H1 (cell line): ENCODE data around the gene JAKMIP1. TPM values are rescaled to one million over a fixed set of nuclear protein-coding genes. Genes with fewer than 3 reads are reported as not detected.

Experiments used
- CTCF ChIA-PET: fragments of 300-600 bp; sonication (Branson Sonifier 250); formaldehyde crosslinking; loops from one replicate; lab custom pipeline; 2021; ENCODE audit not compliant: partially characterized antibody; lab: Charles Lee
- POLR2A ChIA-PET: fragments of 300-600 bp; sonication (Branson Sonifier 250); formaldehyde crosslinking; loops from one replicate; lab custom pipeline; 2021; ENCODE audit warnings: inconsistent platforms; ENCODE audit not compliant: partially characterized antibody; lab: Charles Lee
- DNase-seq, 2 experiments: peaks; one replicate each; pipeline versions ENCODE4 v3.0.0 to v3.0.0-alpha.2; 2010 to 2022; ENCODE audit warnings: low spot score in 2 of 2, low read depth in 1 of 2, mixed read lengths in 1 of 2
- FAIRE-seq: peaks from 2 replicates; lab custom pipeline; 2011; peaks lifted over from hg19 to GRCh38; lab: Jason Lieb, UNC
- H2AFZ ChIP-seq: 2 replicates; pipeline ENCODE4 v1.8.1; 2012; ENCODE audit warnings: low read length, inconsistent platforms
- H2AK5ac ChIP-seq: 2 replicates; pipeline ENCODE4 v1.6.1; 2013; ENCODE audit warnings: low read depth, low read length
- H2BK120ac ChIP-seq: replicated peaks from 2 replicates; pipeline ENCODE3; 2013; ENCODE audit warnings: low read depth, low read length, inconsistent platforms
- H2BK12ac ChIP-seq: 2 replicates; pipeline ENCODE4 v1.6.1; 2013; ENCODE audit warnings: low read depth, low read length
- H2BK15ac ChIP-seq: 2 replicates; pipeline ENCODE4 v1.6.1; 2013; ENCODE audit warnings: low read length
- H2BK20ac ChIP-seq: 2 replicates; pipeline ENCODE4 v1.6.1; 2013; ENCODE audit warnings: low read length
- H2BK5ac ChIP-seq: 2 replicates; pipeline ENCODE4 v1.6.1; 2013; ENCODE audit warnings: low read depth, low read length
- H3K14ac ChIP-seq: 2 replicates; pipeline ENCODE4 v1.6.1; 2013; ENCODE audit warnings: inconsistent platforms; ENCODE audit not compliant: insufficient read length
- H3K18ac ChIP-seq: 2 replicates; pipeline ENCODE4 v1.6.1; 2013; ENCODE audit warnings: low read length; ENCODE audit errors: extremely low read depth
- H3K23ac ChIP-seq: 2 replicates; pipeline ENCODE4 v1.6.1; 2013; ENCODE audit warnings: inconsistent platforms; ENCODE audit not compliant: insufficient read length
- H3K23me2 ChIP-seq: 2 replicates; pipeline ENCODE4 v1.6.1; 2013; ENCODE audit warnings: low read depth, low read length
- H3K27ac ChIP-seq: 2 replicates; pipeline ENCODE4 v1.6.1; 2011; ENCODE audit warnings: low read depth, low read length, inconsistent platforms
- H3K27me3 ChIP-seq, 4 experiments: replicated peaks in 1 of 4; 1 replicate in 1 of 4; 2 replicates in 3 of 4; pipeline versions ENCODE4 v1.6.1 to v1.8.1; 2011 to 2013; ENCODE audit warnings: low read length in 3 of 4, mild to moderate bottlenecking in 3 of 4, inconsistent platforms in 2 of 4, mixed read lengths in 2 of 4, moderate library complexity in 1 of 4; ENCODE audit not compliant: control insufficient read depth in 3 of 4, insufficient read depth in 3 of 4; ENCODE audit errors: extremely low read depth in 1 of 4
- H3K36me3 ChIP-seq, 4 experiments: 2 replicates each; pipeline versions ENCODE4 v1.6.1 to v1.8.1; 2011 to 2013; ENCODE audit warnings: mild to moderate bottlenecking in 4 of 4, low read length in 3 of 4, moderate library complexity in 2 of 4, control low read depth in 1 of 4, inconsistent platforms in 1 of 4; ENCODE audit not compliant: insufficient read depth in 4 of 4, control insufficient read depth in 2 of 4
- H3K4ac ChIP-seq: replicated peaks from 2 replicates; pipeline ENCODE3; 2013; ENCODE audit warnings: low read length, low read depth, mixed read lengths, inconsistent platforms; ENCODE audit not compliant: insufficient read length
- H3K4me1 ChIP-seq, 4 experiments: replicated peaks in 1 of 4; 1 replicate in 1 of 4; 2 replicates in 3 of 4; pipeline versions ENCODE4 v1.6.1 to v1.8.1; 2011 to 2013; ENCODE audit warnings: low read length in 3 of 4, inconsistent platforms in 2 of 4, mixed read lengths in 1 of 4; ENCODE audit not compliant: insufficient read depth in 4 of 4, control insufficient read depth in 3 of 4
- H3K4me2 ChIP-seq, 2 experiments: 2 replicates each; pipeline versions ENCODE4 v1.6.1 to v1.8.1; 2011 to 2013; ENCODE audit warnings: low read depth in 2 of 2, low read length in 2 of 2, control low read depth in 1 of 2, inconsistent platforms in 1 of 2, mild to moderate bottlenecking in 1 of 2; ENCODE audit not compliant: insufficient read depth in 1 of 2
- H3K4me3 ChIP-seq, 4 experiments: fragments of 200-600, 300-600 bp in 1 of 4; sonication (generic), shearing (Covaris generic), sonication (Bioruptor Twin) in 1 of 4; 2 replicates each; pipeline versions ENCODE4 v1.5.1 to v1.8.1; 2011 to 2016; ENCODE audit warnings: low read length in 4 of 4, low read depth in 3 of 4, control low read depth in 2 of 4, inconsistent platforms in 2 of 4, mild to moderate bottlenecking in 2 of 4, mixed read lengths in 1 of 4, moderate library complexity in 1 of 4; ENCODE audit not compliant: insufficient read depth in 2 of 4; ENCODE audit errors: extremely low read depth in 1 of 4
- H3K56ac ChIP-seq: replicated peaks from 2 replicates; pipeline ENCODE3; 2013; ENCODE audit warnings: low read depth, mild to moderate bottlenecking, mixed read lengths, low read length, inconsistent platforms; ENCODE audit not compliant: insufficient read length
- H3K79me1 ChIP-seq: 2 replicates; pipeline ENCODE4 v1.6.1; 2013; ENCODE audit warnings: low read depth, low read length, control low read depth
- H3K79me2 ChIP-seq, 2 experiments: 2 replicates each; pipeline versions ENCODE4 v1.6.1 to v1.8.1; 2012 to 2013; ENCODE audit warnings: low read length in 2 of 2, mild to moderate bottlenecking in 2 of 2, inconsistent platforms in 1 of 2; ENCODE audit not compliant: insufficient read depth in 2 of 2, control insufficient read depth in 1 of 2
- H3K9ac ChIP-seq, 4 experiments: replicated peaks in 1 of 4; 1 replicate in 1 of 4; 2 replicates in 3 of 4; pipeline versions ENCODE4 v1.6.1 to v1.8.1; 2011 to 2013; ENCODE audit warnings: low read depth in 3 of 4, low read length in 3 of 4, control low read depth in 2 of 4, mild to moderate bottlenecking in 2 of 4, moderate library complexity in 2 of 4, inconsistent platforms in 1 of 4; ENCODE audit errors: extremely low read depth in 1 of 4
- H3K9me3 ChIP-seq, 2 experiments: 2 replicates each; pipeline versions ENCODE4 v1.6.1 to v1.8.1; 2012 to 2013; ENCODE audit warnings: mild to moderate bottlenecking in 2 of 2, moderate library complexity in 2 of 2, control low read depth in 1 of 2, inconsistent platforms in 1 of 2, low read depth in 1 of 2, low read length in 1 of 2, mixed read lengths in 1 of 2; ENCODE audit not compliant: insufficient read depth in 2 of 2
- H4K20me1 ChIP-seq, 2 experiments: replicated peaks in 1 of 2; 2 replicates each; pipeline versions ENCODE3 to v1.8.1; 2011 to 2013; ENCODE audit warnings: inconsistent platforms in 2 of 2, low read length in 2 of 2, mild to moderate bottlenecking in 1 of 2; ENCODE audit not compliant: insufficient read depth in 2 of 2, control insufficient read depth in 1 of 2
- H4K5ac ChIP-seq: 2 replicates; pipeline ENCODE4 v1.6.1; 2013; ENCODE audit warnings: low read length, low read depth, mixed read lengths, inconsistent platforms; ENCODE audit not compliant: insufficient read length
- H4K8ac ChIP-seq: 2 replicates; pipeline ENCODE4 v1.8.0; 2013; ENCODE audit warnings: mild to moderate bottlenecking, moderate library complexity, low read length, inconsistent platforms; ENCODE audit not compliant: insufficient read depth; ENCODE audit errors: extremely low read depth
- H4K91ac ChIP-seq: replicated peaks from 2 replicates; pipeline ENCODE3; 2013; ENCODE audit warnings: low read length, mixed read lengths, inconsistent platforms; ENCODE audit not compliant: insufficient read length
- JUN ChIP-seq: IDR thresholded peaks from 2 replicates; pipeline ENCODE4 v1.6.1; 2011; ENCODE audit warnings: low read depth, mild to moderate bottlenecking, improper control_type of control experiment, low read length
- KDM1A ChIP-seq: fragments of 200-600, 300-600 bp; sonication (generic); IDR thresholded peaks from 2 replicates; pipeline ENCODE4 v1.7.1; 2016; ENCODE audit warnings: mild to moderate bottlenecking, low read length, borderline replicate concordance
- NRF1 ChIP-seq: IDR thresholded peaks from 2 replicates; pipeline ENCODE4 v1.6.1; 2011; ENCODE audit warnings: mild to moderate bottlenecking, low read depth, low read length, improper control_type of control experiment
- RFX5 ChIP-seq: IDR thresholded peaks from 2 replicates; pipeline ENCODE4 v1.6.1; 2011; ENCODE audit warnings: low read depth, low read length, improper control_type of control experiment, borderline replicate concordance
- SP2 ChIP-seq: IDR thresholded peaks from 2 replicates; pipeline ENCODE4 v1.6.1; 2012; ENCODE audit warnings: mild to moderate bottlenecking, low read length, inconsistent platforms
- SUZ12 ChIP-seq: fragments of 200-600 bp; sonication (generic); IDR thresholded peaks from 2 replicates; pipeline ENCODE4 v1.6.1; 2012; ENCODE audit warnings: mild to moderate bottlenecking, inconsistent platforms, low read length, moderate library complexity, mixed read lengths
- WGBS, 2 experiments: shearing (Covaris generic) in 1 of 2; methylation state at CpG; one replicate each; pipeline versions ENCODE4 v1.1.6 to v1.1.7; 2013 to 2015; ENCODE audit warnings: low lambda C conversion rate in 2 of 2, mixed read lengths in 2 of 2, inconsistent platforms in 1 of 2, low coverage in 1 of 2, missing lambda C conversion rate in 1 of 2; ENCODE audit not compliant: insufficient replicate concordance in 2 of 2, insufficient coverage in 1 of 2, insufficient read length in 1 of 2; ENCODE audit errors: extremely low coverage in 1 of 2, missing lambda C conversion rate in 1 of 2; 5-methylcytosine and 5-hydroxymethylcytosine counted together
- polyA plus RNA-seq, 7 experiments: library from polyadenylated mRNA; depleted of rRNA in 3 of 7; stranded (reverse) in 5 of 7; unstranded in 2 of 7; fragments of >200 nt in 5 of 7; fragments of 200-250 nt in 2 of 7; gene quantifications; 1 replicate in 5 of 7; 2 replicates in 1 of 7; 4 replicates in 1 of 7; pipeline versions ENCODE4 v1.2.1 to v1.2.3, GENCODE V29; 2011 to 2013; ENCODE audit warnings: missing spikeins in 2 of 7, mixed read lengths in 2 of 7
- total RNA-seq: library from RNA; stranded (reverse); fragmentation: NEBNext Ultra II Directional; extraction: Animal tissue kit (Norgen Biotek cat#: 25700); gene quantifications from 2 replicates; pipeline ENCODE4 v1.2.1, GENCODE V29; 2021
- TF ChIP-seq, protein P1 (sequence below): IDR thresholded peaks from 2 replicates; pipeline ENCODE4 v1.6.1; 2011; ENCODE audit warnings: low read length, improper control_type of control experiment

Gene JAKMIP1
- total and polyA plus RNA-seq, 2 of the 8 experiments (the other 6 are each of a cell fraction or from before 2014, with no cell fraction given), result 2.5 to 4.4 TPM

DNA sequence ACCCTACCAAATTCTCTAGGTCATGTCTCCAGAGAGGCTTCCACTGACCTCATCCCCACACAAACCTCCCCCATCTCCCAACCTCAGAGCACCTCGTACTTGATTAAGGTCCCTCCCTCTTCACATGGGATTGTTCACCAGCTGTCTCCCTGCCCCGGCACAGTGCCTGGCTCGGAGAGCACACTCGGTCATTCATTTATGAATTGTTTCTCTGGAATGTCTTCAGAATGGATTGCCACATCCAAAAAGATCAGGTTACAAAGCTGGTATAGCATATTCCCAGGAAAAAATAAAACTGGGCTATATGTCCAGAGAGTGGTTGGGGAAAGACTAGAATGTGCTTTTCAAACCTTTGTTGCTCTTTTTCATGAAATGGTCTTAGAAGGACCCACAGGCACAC is 21.6 kb downstream of the JAKMIP1 start:
- H2BK20ac ChIP-seq, result no peak overlapping the region
- no peak overlapping the region for H4K91ac ChIP-seq
- H3K4me1 ChIP-seq, result no peaks in the 10 kb centered on the region
- H3K9me3 ChIP-seq, result no peaks in the 10 kb centered on the region; a peak in 1 of 4 replicates
- no peak overlapping the region for H2BK5ac ChIP-seq
- WGBS, 2 experiments, result 90% methylated on average over 4 of the region's 4 CpGs; no CpG with 5 or more reads in 1 of the 2 experiments
- H3K4me2 ChIP-seq, result no peak overlapping the region
- no peaks in the 10 kb centered on the region for H3K79me1 ChIP-seq
- no peak overlapping the region for H2BK12ac ChIP-seq
- H3K23me2 ChIP-seq, result no peaks in the 10 kb centered on the region
- H4K8ac ChIP-seq, result no peak overlapping the region
- H4K5ac ChIP-seq, result no peak overlapping the region
- no peak overlapping the region for H2BK15ac ChIP-seq
- H2AFZ ChIP-seq, result no peak overlapping the region
- H3K4me3 ChIP-seq, result no peak overlapping the region
- no peaks in the 10 kb centered on the region for H3K27me3 ChIP-seq
- no peak overlapping the region for H3K14ac ChIP-seq
- no peaks in the 10 kb centered on the region for H3K79me2 ChIP-seq
- H3K9ac ChIP-seq, result no peak overlapping the region
- FAIRE-seq, result no peak
- DNase-seq, result no peak
- H3K18ac ChIP-seq, result no peak overlapping the region
- H3K27ac ChIP-seq, result no peak overlapping the region
- ChIA-PET CTCF (no interaction called here), POLR2A (no interaction called here)
- no peaks in the 10 kb centered on the region for H3K36me3 ChIP-seq
- H2BK120ac ChIP-seq, result no peak overlapping the region
- no peak overlapping the region for H3K56ac ChIP-seq
- H4K20me1 ChIP-seq, result peaks cover 0 to 2% of the 10 kb centered on the region in 2 experiments
- H3K4ac ChIP-seq, result no peak overlapping the region
- H3K23ac ChIP-seq, result no peak overlapping the region
- no peak overlapping the region for H2AK5ac ChIP-seq
- TF ChIP-seq SP2, result no peak
- TF ChIP-seq, protein P1, sequence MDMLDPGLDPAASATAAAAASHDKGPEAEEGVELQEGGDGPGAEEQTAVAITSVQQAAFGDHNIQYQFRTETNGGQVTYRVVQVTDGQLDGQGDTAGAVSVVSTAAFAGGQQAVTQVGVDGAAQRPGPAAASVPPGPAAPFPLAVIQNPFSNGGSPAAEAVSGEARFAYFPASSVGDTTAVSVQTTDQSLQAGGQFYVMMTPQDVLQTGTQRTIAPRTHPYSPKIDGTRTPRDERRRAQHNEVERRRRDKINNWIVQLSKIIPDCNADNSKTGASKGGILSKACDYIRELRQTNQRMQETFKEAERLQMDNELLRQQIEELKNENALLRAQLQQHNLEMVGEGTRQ, result no peak
- TF ChIP-seq RFX5, result no peak
- TF ChIP-seq JUN, result no peak
- TF ChIP-seq NRF1, result no peak
- no peak for TF ChIP-seq KDM1A
- TF ChIP-seq SUZ12, result no peak
